Left lung (tissue), 10 donors: Measurements from ENCODE around the gene ID2. TPM values are rescaled to one million over a fixed set of nuclear protein-coding genes. Genes with fewer than 3 reads are reported as not detected.

Source experiments
- ATAC-seq: fragments of 200-7000 bp; cut with Tn5 transposase; one replicate; pipeline ENCODE4 v1.9.1; 2020; ENCODE audit warnings: moderate library complexity
- DNase-seq, 4 donors: peaks; one replicate each; pipeline ENCODE4 v3.0.0-alpha.2; 2013 to 2020
- H3K27ac ChIP-seq, 2 donors: fragments of 200-600 bp; sonication (generic) in 1 of 2; one replicate each; pipeline versions ENCODE4 v1.5.0 to v1.8.0; 2020 to 2021
- H3K27me3 ChIP-seq, 2 donors: fragments of 200-600 bp; sonication (generic) in 1 of 2; one replicate each; pipeline versions ENCODE4 v1.5.0 to v1.8.0; 2020 to 2021
- H3K36me3 ChIP-seq, 2 donors: fragments of 200-600 bp; sonication (generic) in 1 of 2; one replicate each; pipeline versions ENCODE4 v1.5.0 to v1.8.0; 2020 to 2021
- H3K4me1 ChIP-seq, 2 donors: fragments of 200-600 bp; one replicate each; pipeline ENCODE4 v1.8.0; 2021
- H3K4me3 ChIP-seq, 2 donors: fragments of 200-600 bp; sonication (generic) in 1 of 2; one replicate each; pipeline versions ENCODE4 v1.5.0 to v1.8.0; 2020 to 2021; ENCODE audit warnings: mild to moderate bottlenecking in 1 of 2
- H3K9me3 ChIP-seq, 2 donors: fragments of 200-600 bp; sonication (generic) in 1 of 2; one replicate each; pipeline versions ENCODE4 v1.5.0 to v1.8.0; 2020 to 2021
- CTCF ChIP-seq, 2 donors: fragments of 200-600 bp; sonication (generic) in 1 of 2; IDR thresholded peaks; one replicate each; pipeline versions ENCODE4 v1.5.0 to v1.8.0; 2021; ENCODE audit warnings: antibody characterized with exemption in 2 of 2
- intact Hi-C, 2 donors: fragments of 100-400 bp; cut with DNase I; formaldehyde crosslinking; loops; one replicate each; pipeline versions ENCODE4 v1.11.2 to v1.14.2; 2022
- polyA plus RNA-seq, 6 donors: library from polyadenylated mRNA; unstranded; fragments of 120-200 nt; gene quantifications; one replicate each; pipeline ENCODE4 v1.2.1, GENCODE V29; 2013; ENCODE audit not compliant: insufficient read length in 6 of 6
- total RNA-seq, 2 donors: library from RNA; stranded (reverse); fragmentation: NEBNext Ultra II Directional; extraction: Animal tissue kit (Norgen Biotek cat#: 25700); gene quantifications; one replicate each; pipeline ENCODE4 v1.2.1, GENCODE V29; 2021
- donor health status: DM: no; HTN: yes; CAD: no.
- donor health status: DM: no; HTN: no; CAD: no.

Gene ID2
- total and polyA plus RNA-seq, 8 donors: 67.5 to 499 (median 347) TPM

GRCh38 chr2:8643250-8643995, 38.4 kb upstream of the ID2 start:
- peaks cover 0 to 6% of the 10 kb centered on the region in 2 donors for H3K9me3 ChIP-seq
- DNase-seq (peak in 1 of 4 donors; percentile 7), ATAC-seq (peak; percentile 19)
- H3K4me3 ChIP-seq: no peak overlapping the region
- H3K4me1 ChIP-seq: peaks cover 0 to 16% of the 10 kb centered on the region in 2 donors
- no peaks in the 10 kb centered on the region for H3K36me3 ChIP-seq
- H3K27ac ChIP-seq: no peak overlapping the region
- no peak for TF ChIP-seq CTCF (IDR thresholded peaks at IDR 0.05)
- intact Hi-C loops: no loop called here
- no peaks in the 10 kb centered on the region for H3K27me3 ChIP-seq

- H3K9me3 ChIP-seq: peaks cover 0 to 6% of the 10 kb centered on the region in 2 donors
- H3K4me1 ChIP-seq: peaks cover 0 to 16% of the 10 kb centered on the region in 2 donors
- no peak for TF ChIP-seq CTCF (IDR thresholded peaks at IDR 0.05)
- intact Hi-C loops: no loop called here
- H3K4me3 ChIP-seq: no peak overlapping the region
- no peaks in the 10 kb centered on the region for H3K27me3 ChIP-seq
- ATAC-seq: no peak
- no peaks in the 10 kb centered on the region for H3K36me3 ChIP-seq
- DNase-seq: peak in 1 of 4 donors; percentile 27
- no peak overlapping the region for H3K27ac ChIP-seq
Observed at GRCh38 chr2:8643996-8644356, 37.9 kb upstream of the ID2 start.

- Histone ChIP-seq H3K27me3 (no peaks in the 10 kb centered on the region), H3K9me3 (peaks cover 0 to 6% of the 10 kb centered on the region in 2 donors), H3K4me3 (no peak overlapping the region), H3K27ac (peak overlapping the region in 1 of 2 donors; percentile 48), H3K36me3 (no peaks in the 10 kb centered on the region), H3K4me1 (peaks cover 0 to 16% of the 10 kb centered on the region in 2 donors)
- peak in 2 of 4 donors; percentile 66 to 85 for DNase-seq
- peak; percentile 17 to 67 for TF ChIP-seq CTCF (IDR thresholded peaks at IDR 0.05)
- ATAC-seq: peak; percentile 62
- intact Hi-C loops: no loop called here
Observed at GRCh38 chr2:8644605-8645175, 37.2 kb upstream of the ID2 start.

- Histone ChIP-seq H3K4me3 (no peak overlapping the region), H3K27me3 (no peaks in the 10 kb centered on the region), H3K9me3 (peaks cover 0 to 6% of the 10 kb centered on the region in 2 donors), H3K36me3 (no peaks in the 10 kb centered on the region), H3K27ac (peak overlapping the region in 1 of 2 donors; percentile 48), H3K4me1 (peaks cover 0 to 16% of the 10 kb centered on the region in 2 donors)
- TF ChIP-seq CTCF (IDR thresholded peaks at IDR 0.05): peak in 1 of 2 donors; percentile 17
- intact Hi-C loops: no loop called here
- DNase-seq (peak in 2 of 4 donors; percentile 33 to 79), ATAC-seq (no peak)
Observed at GRCh38 chr2:8645176-8645831, 36.6 kb upstream of the ID2 start.
